ENCODE data around the gene FYN.

DNA sequence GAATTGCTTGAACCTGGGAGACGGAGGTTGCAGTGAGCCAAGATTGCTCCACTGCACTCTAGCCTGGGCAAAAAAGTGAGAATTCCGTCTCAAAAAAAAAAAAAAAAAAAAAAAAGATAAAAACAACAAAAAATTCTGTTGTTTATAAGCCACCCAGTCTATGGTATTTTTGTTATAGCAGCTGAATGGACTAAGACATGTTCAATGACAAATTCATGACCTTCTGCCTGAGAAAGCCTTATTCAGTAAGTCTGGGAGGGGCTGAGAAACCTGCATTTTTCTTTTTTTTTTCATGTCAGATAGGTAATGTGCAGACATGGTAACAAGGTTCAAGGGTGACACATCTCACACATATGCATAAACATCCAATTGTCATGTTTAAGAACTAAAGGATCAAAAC is 227.2 kb downstream of the FYN start:
- TF ChIP-seq, protein P1, sequence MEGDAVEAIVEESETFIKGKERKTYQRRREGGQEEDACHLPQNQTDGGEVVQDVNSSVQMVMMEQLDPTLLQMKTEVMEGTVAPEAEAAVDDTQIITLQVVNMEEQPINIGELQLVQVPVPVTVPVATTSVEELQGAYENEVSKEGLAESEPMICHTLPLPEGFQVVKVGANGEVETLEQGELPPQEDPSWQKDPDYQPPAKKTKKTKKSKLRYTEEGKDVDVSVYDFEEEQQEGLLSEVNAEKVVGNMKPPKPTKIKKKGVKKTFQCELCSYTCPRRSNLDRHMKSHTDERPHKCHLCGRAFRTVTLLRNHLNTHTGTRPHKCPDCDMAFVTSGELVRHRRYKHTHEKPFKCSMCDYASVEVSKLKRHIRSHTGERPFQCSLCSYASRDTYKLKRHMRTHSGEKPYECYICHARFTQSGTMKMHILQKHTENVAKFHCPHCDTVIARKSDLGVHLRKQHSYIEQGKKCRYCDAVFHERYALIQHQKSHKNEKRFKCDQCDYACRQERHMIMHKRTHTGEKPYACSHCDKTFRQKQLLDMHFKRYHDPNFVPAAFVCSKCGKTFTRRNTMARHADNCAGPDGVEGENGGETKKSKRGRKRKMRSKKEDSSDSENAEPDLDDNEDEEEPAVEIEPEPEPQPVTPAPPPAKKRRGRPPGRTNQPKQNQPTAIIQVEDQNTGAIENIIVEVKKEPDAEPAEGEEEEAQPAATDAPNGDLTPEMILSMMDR (IDR thresholded peaks at IDR 0.05; ENCODE audit: low read depth, low read length, missing input control) = no peak
- no peak for TF ChIP-seq REST (IDR thresholded peaks at IDR 0.05)
- no peak for TF ChIP-seq YY1 (IDR thresholded peaks at IDR 0.05)
- no peak for TF ChIP-seq RAD21 (IDR thresholded peaks at IDR 0.05)
- TF ChIP-seq, protein P2, sequence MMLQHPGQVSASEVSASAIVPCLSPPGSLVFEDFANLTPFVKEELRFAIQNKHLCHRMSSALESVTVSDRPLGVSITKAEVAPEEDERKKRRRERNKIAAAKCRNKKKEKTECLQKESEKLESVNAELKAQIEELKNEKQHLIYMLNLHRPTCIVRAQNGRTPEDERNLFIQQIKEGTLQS (IDR thresholded peaks at IDR 0.05) = no peak
- no peak for TF ChIP-seq TAF1 (conservative IDR thresholded peaks at IDR 0.05)
- no peak for TF ChIP-seq JUND (IDR thresholded peaks at IDR 0.05)
- TF ChIP-seq, protein P3, sequence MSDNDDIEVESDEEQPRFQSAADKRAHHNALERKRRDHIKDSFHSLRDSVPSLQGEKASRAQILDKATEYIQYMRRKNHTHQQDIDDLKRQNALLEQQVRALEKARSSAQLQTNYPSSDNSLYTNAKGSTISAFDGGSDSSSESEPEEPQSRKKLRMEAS (IDR thresholded peaks at IDR 0.05) = no peak
- no peak for TF ChIP-seq EGR1 (IDR thresholded peaks at IDR 0.05; ENCODE audit: low read depth in 2 of 2)
